Glutamatergic neuron (in vitro differentiated cells): ENCODE measurements around the gene WWOX. TPM values are rescaled to one million over a fixed set of nuclear protein-coding genes. Genes with fewer than 3 reads are reported as not detected.

ENCODE experiments used
- DNase-seq: peaks from one replicate; pipeline ENCODE4 v3.0.0; 2022
- H3K27ac Mint-ChIP-seq: one replicate; pipeline ENCODE4 v1.8.0; 2020; ENCODE audit warnings: mild to moderate bottlenecking, mixed read lengths, inconsistent platforms; ENCODE audit not compliant: unreplicated experiment
- H3K27me3 Mint-ChIP-seq: one replicate; pipeline ENCODE4 v1.8.0; 2020; ENCODE audit warnings: mild to moderate bottlenecking, moderate library complexity, mixed read lengths, inconsistent platforms; ENCODE audit not compliant: unreplicated experiment
- H3K36me3 Mint-ChIP-seq: one replicate; pipeline ENCODE4 v1.8.0; 2020; ENCODE audit warnings: mild to moderate bottlenecking, mixed read lengths, inconsistent platforms; ENCODE audit not compliant: unreplicated experiment
- H3K4me1 Mint-ChIP-seq: one replicate; pipeline ENCODE4 v1.8.0; 2020; ENCODE audit warnings: mild to moderate bottlenecking, low read depth, mixed read lengths, inconsistent platforms; ENCODE audit not compliant: unreplicated experiment
- H3K4me3 Mint-ChIP-seq: one replicate; pipeline ENCODE4 v1.8.0; 2020; ENCODE audit warnings: mild to moderate bottlenecking, mixed read lengths, inconsistent platforms; ENCODE audit not compliant: unreplicated experiment
- H3K9me3 Mint-ChIP-seq: one replicate; pipeline ENCODE4 v1.8.0; 2020; ENCODE audit warnings: mild to moderate bottlenecking, moderate library complexity, mixed read lengths, inconsistent platforms; ENCODE audit not compliant: unreplicated experiment
- CTCF ChIP-seq: fragments of 200-600 bp; sonication (generic); IDR thresholded peaks from one replicate; pipeline ENCODE4 v1.5.0; 2021; ENCODE audit not compliant: partially characterized antibody, unreplicated experiment
- total RNA-seq: library from RNA; stranded (reverse); fragmentation: NEBNext Ultra II Directional; extraction: Animal tissue kit (Norgen Biotek cat#: 25700); gene quantifications from one replicate; pipeline ENCODE4 v1.2.1, GENCODE V29; 2021; ENCODE audit not compliant: unreplicated experiment

Gene WWOX
- total RNA-seq, 1 donor from 2014 or later, result 10.3 TPM

GRCh38 chr16:78607465-78607864 is 508.0 kb downstream of the WWOX start:
- no peak for DNase-seq
- no peak overlapping the region for H3K4me3 Mint-ChIP-seq
- H3K27me3 Mint-ChIP-seq, result no peaks in the 10 kb centered on the region
- peaks cover 21% of the 10 kb centered on the region for H3K4me1 Mint-ChIP-seq
- H3K36me3 Mint-ChIP-seq, result no peaks in the 10 kb centered on the region
- H3K9me3 Mint-ChIP-seq, result peaks cover 2% of the 10 kb centered on the region
- TF ChIP-seq CTCF, result no peak
- no peak overlapping the region for H3K27ac Mint-ChIP-seq

GRCh38 chr16:78608305-78608776 is 508.9 kb downstream of the WWOX start:
- no peaks in the 10 kb centered on the region for H3K36me3 Mint-ChIP-seq
- DNase-seq, result no peak
- peaks cover 21% of the 10 kb centered on the region for H3K4me1 Mint-ChIP-seq
- H3K27ac Mint-ChIP-seq, result no peak overlapping the region
- H3K27me3 Mint-ChIP-seq, result no peaks in the 10 kb centered on the region
- H3K9me3 Mint-ChIP-seq, result peaks cover 2% of the 10 kb centered on the region
- no peak for TF ChIP-seq CTCF
- H3K4me3 Mint-ChIP-seq, result no peak overlapping the region

GRCh38 chr16:78609402-78610274 is 510.2 kb downstream of the WWOX start:
- Mint-ChIP-seq H3K4me1 (peaks cover 21% of the 10 kb centered on the region), H3K27ac (no peak overlapping the region), H3K27me3 (no peaks in the 10 kb centered on the region), H3K36me3 (no peaks in the 10 kb centered on the region), H3K9me3 (peaks cover 2% of the 10 kb centered on the region), H3K4me3 (no peak overlapping the region)
- no peak for DNase-seq
- no peak for TF ChIP-seq CTCF

- no peak overlapping the region for H3K4me3 Mint-ChIP-seq
- H3K36me3 Mint-ChIP-seq, result no peaks in the 10 kb centered on the region
- H3K27me3 Mint-ChIP-seq, result no peaks in the 10 kb centered on the region
- H3K9me3 Mint-ChIP-seq, result peaks cover 2% of the 10 kb centered on the region
- TF ChIP-seq CTCF, result no peak
- no peak for DNase-seq
- no peak overlapping the region for H3K27ac Mint-ChIP-seq
- peaks cover 9% of the 10 kb centered on the region for H3K4me1 Mint-ChIP-seq
Observed at GRCh38 chr16:78611318-78611717, 511.9 kb downstream of the WWOX start.

GRCh38 chr16:78619811-78620210 is 520.4 kb downstream of the WWOX start:
- Mint-ChIP-seq H3K9me3 (no peaks in the 10 kb centered on the region), H3K27me3 (peaks cover 3% of the 10 kb centered on the region), H3K4me1 (no peaks in the 10 kb centered on the region), H3K36me3 (no peaks in the 10 kb centered on the region), H3K27ac (no peak overlapping the region), H3K4me3 (no peak overlapping the region)
- no peak for DNase-seq
- TF ChIP-seq CTCF, result no peak
